NCI-H146 treated with DMSO at 0.1 percent for 48 hours (cell line): Measurements from ENCODE around the gene ZC3H10.

Experiments used
- DNase-seq: peaks from one replicate; lab custom pipeline; 2025; ENCODE audit not compliant: unreplicated experiment; lab: John Stamatoyannopoulos, UW

The ZC3H10 gene

GRCh38 chr12:56164345-56164729 is 46.3 kb downstream of the ZC3H10 start:
- no peak for DNase-seq

DNA sequence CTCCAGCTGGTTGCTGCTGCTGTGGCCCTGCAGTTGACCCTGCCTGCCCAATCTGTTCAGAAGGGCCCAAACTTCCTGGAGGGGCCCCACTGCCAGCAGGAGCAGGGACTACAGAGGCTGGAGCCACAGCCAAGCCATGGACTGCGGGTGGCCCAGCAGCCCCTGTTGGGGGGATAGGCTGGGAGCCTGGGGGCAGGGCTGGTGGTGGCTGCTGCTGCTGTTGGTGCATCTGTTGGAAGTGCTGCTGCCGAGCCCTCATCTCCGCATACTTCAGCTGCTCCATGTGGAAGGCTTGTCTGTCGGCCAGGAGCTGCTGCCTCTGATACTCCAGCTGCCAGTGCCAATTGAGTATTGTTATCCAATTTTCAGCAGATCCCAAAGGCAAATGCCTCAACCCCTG is 47.3 kb downstream of the ZC3H10 start:
- DNase-seq, result no peak

GRCh38 chr12:56169229-56169759 is 51.2 kb downstream of the ZC3H10 start:
- no peak for DNase-seq

DNA sequence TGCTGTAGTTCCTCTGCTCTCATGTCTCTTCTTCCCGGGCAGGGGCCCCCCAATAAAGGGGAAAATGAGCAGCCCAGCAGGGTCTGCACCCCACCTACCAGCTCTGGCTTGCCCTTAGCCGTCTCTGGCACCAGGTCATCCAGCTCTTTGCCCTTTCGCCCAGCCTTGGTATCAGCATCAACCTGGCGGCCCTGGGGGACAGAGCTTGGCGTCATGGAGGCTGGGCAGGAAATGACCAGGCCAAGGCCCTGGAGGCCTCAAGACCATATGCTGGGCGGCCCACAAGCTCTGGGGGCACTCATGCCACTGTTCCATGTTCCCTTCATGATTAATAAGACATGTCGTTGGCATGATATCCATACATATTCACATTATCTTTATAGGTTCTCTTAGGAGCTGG is 54.8 kb downstream of the ZC3H10 start:
- no peak for DNase-seq
